B cell (primary cell): Measurements from ENCODE around the gene SOX6. TPM values are rescaled to one million over a fixed set of nuclear protein-coding genes. Genes with fewer than 3 reads are reported as not detected.

Experiments used
- ATAC-seq: fragments of 200-7000 bp; cut with Tn5 transposase; one replicate; pipeline ENCODE4 v1.10.0; 2021; ENCODE audit warnings: low read depth, mild to moderate bottlenecking, moderate number of reproducible peaks, moderate library complexity
- CTCF ChIA-PET: fragments of 350-600 bp; sonication (Branson Sonifier 250); formaldehyde crosslinking; loops from one replicate; lab custom pipeline; 2021; ENCODE audit warnings: antibody characterized with exemption, inconsistent platforms; lab: Charles Lee
- POLR2A ChIA-PET: fragments of 350-600 bp; sonication (Branson Sonifier 250); formaldehyde crosslinking; loops from one replicate; lab custom pipeline; 2021; ENCODE audit warnings: antibody characterized with exemption; lab: Charles Lee
- DNase-seq: peaks from one replicate; pipeline ENCODE4 v3.0.0; 2013
- H2AFZ ChIP-seq: 2 replicates; pipeline ENCODE4 v1.6.1; 2012; ENCODE audit warnings: mild to moderate bottlenecking, low read depth, low read length; ENCODE audit not compliant: insufficient read depth, poor library complexity, severe bottlenecking
- H3K27ac ChIP-seq, 2 donors: 1 replicate in 1 of 2; 2 replicates in 1 of 2; pipeline ENCODE4 v1.5.1; 2012 to 2013; ENCODE audit warnings: low read length in 2 of 2, mild to moderate bottlenecking in 2 of 2, moderate library complexity in 1 of 2
- H3K27me3 ChIP-seq, 4 experiments: fragments of 200-600 bp in 1 of 4; sonication (generic) in 1 of 4; replicated peaks in 1 of 4; 1 replicate in 2 of 4; 2 replicates in 2 of 4; pipeline versions ENCODE4 v1.6.1 to v1.7.0; 2013 to 2016; ENCODE audit warnings: low read length in 3 of 4, mild to moderate bottlenecking in 2 of 4, mixed read lengths in 1 of 4, moderate library complexity in 1 of 4; ENCODE audit not compliant: insufficient read depth in 4 of 4, control insufficient read depth in 3 of 4; ENCODE audit errors: control extremely low read depth in 1 of 4
- H3K36me3 ChIP-seq, 2 experiments: replicated peaks in 1 of 2; 1 replicate in 1 of 2; 2 replicates in 1 of 2; pipeline versions ENCODE4 v1.6.1 to v1.7.1; 2013; ENCODE audit warnings: low read length in 1 of 2; ENCODE audit not compliant: insufficient read depth in 2 of 2, control insufficient read depth in 1 of 2; ENCODE audit errors: control extremely low read depth in 1 of 2, extremely low read depth in 1 of 2
- H3K4me1 ChIP-seq, 2 donors: fragments of 200-600 bp in 1 of 2; sonication (generic) in 1 of 2; 1 replicate in 1 of 2; 2 replicates in 1 of 2; pipeline versions ENCODE4 v1.5.1 to v1.6.1; 2013 to 2017; ENCODE audit warnings: low read length in 2 of 2; ENCODE audit not compliant: control insufficient read depth in 2 of 2, insufficient read depth in 2 of 2
- H3K4me2 ChIP-seq: replicated peaks from 2 replicates; pipeline ENCODE3; 2012; ENCODE audit warnings: mild to moderate bottlenecking, low read depth, low read length; ENCODE audit not compliant: poor library complexity, severe bottlenecking
- H3K4me3 ChIP-seq, 5 experiments: fragments of 200-600 bp in 1 of 5; sonication (generic) in 1 of 5; 1 replicate in 3 of 5; 2 replicates in 2 of 5; pipeline versions ENCODE4 v1.5.1 to v1.7.0; 2011 to 2016; ENCODE audit warnings: low read length in 4 of 5, mild to moderate bottlenecking in 4 of 5, low read depth in 2 of 5, control low read depth in 1 of 5, moderate library complexity in 1 of 5; ENCODE audit not compliant: insufficient read depth in 1 of 5; ENCODE audit errors: control extremely low read depth in 1 of 5, extremely low read depth in 1 of 5
- H3K79me2 ChIP-seq: fragments of 200-600 bp; sonication (generic); one replicate; pipeline ENCODE4 v1.6.0; 2016; ENCODE audit warnings: low read length; ENCODE audit not compliant: control insufficient read depth, insufficient read depth
- H3K9ac ChIP-seq: fragments of 200-600 bp; sonication (generic); 2 replicates; pipeline ENCODE4 v1.6.1; 2017; ENCODE audit warnings: mild to moderate bottlenecking, low read length, moderate library complexity
- H3K9me3 ChIP-seq, 3 donors: one replicate each; pipeline versions ENCODE4 v1.6.1 to v1.7.1; 2013; ENCODE audit warnings: low read length in 2 of 3; ENCODE audit not compliant: control insufficient read depth in 2 of 3, insufficient read depth in 1 of 3; ENCODE audit errors: control extremely low read depth in 1 of 3
- H4K20me1 ChIP-seq: 2 replicates; pipeline ENCODE4 v1.6.0; 2012; ENCODE audit warnings: mild to moderate bottlenecking, low read length; ENCODE audit not compliant: insufficient read depth, control insufficient read depth, poor library complexity, severe bottlenecking
- H3K27ac Mint-ChIP-seq: one replicate; pipeline ENCODE4 v1.8.0; 2021; ENCODE audit warnings: mixed read lengths
- H3K27me3 Mint-ChIP-seq: one replicate; pipeline ENCODE4 v1.8.0; 2021; ENCODE audit warnings: mixed read lengths
- H3K4me1 Mint-ChIP-seq: one replicate; pipeline ENCODE4 v1.8.0; 2021; ENCODE audit warnings: mixed read lengths
- H3K4me3 Mint-ChIP-seq: one replicate; pipeline ENCODE4 v1.8.0; 2021; ENCODE audit warnings: mixed read lengths
- H3K9me3 Mint-ChIP-seq: one replicate; pipeline ENCODE4 v1.8.0; 2022; ENCODE audit warnings: mixed read lengths; ENCODE audit not compliant: insufficient read depth
- CTCF ChIP-seq: fragments of 200-600 bp; IDR thresholded peaks from one replicate; pipeline ENCODE4 v1.8.0; 2022; ENCODE audit warnings: antibody characterized with exemption, mild to moderate bottlenecking
- EZH2 ChIP-seq: IDR thresholded peaks from 2 replicates; pipeline ENCODE4 v1.6.1; 2012; ENCODE audit warnings: borderline replicate concordance, low read depth, mild to moderate bottlenecking, moderate library complexity, low read length; ENCODE audit not compliant: insufficient read depth, poor library complexity, severe bottlenecking
- WGBS: methylation state at CpG from one replicate; pipeline ENCODE4 v1.1.5; 2013; ENCODE audit warnings: missing lambda C conversion rate; ENCODE audit not compliant: insufficient coverage; 5-methylcytosine and 5-hydroxymethylcytosine counted together
- intact Hi-C: fragments of 100-400 bp; cut with micrococcal nuclease; formaldehyde crosslinking; loops from one replicate; pipeline ENCODE4 v1.10.0; 2022
- polyA plus RNA-seq: library from polyadenylated mRNA; depleted of rRNA; stranded (reverse); fragments of >200 nt; gene quantifications from 2 replicates; pipeline ENCODE4 v1.2.3, GENCODE V29; 2012
- total RNA-seq, 2 donors: library from RNA; stranded (reverse); fragments of 120-200 nt in 1 of 2; gene quantifications; 1 replicate in 1 of 2; 2 replicates in 1 of 2; pipeline versions ENCODE4 v1.2.3 to v1.2.4, GENCODE V29; 2013 to 2022

Gene SOX6
- total and polyA plus RNA-seq, 2 donors (not counting 1 experiment from before 2014, with no cell fraction given): not detected

- H3K4me1 Mint-ChIP-seq: no peaks in the 10 kb centered on the region
- Histone ChIP-seq H3K27ac (no peak overlapping the region), H4K20me1 (no peaks in the 10 kb centered on the region), H3K27me3 (no peaks in the 10 kb centered on the region), H2AFZ (no peak overlapping the region), H3K9me3 (no peaks in the 10 kb centered on the region), H3K9ac (no peak overlapping the region), H3K4me3 (no peak overlapping the region), H3K79me2 (no peaks in the 10 kb centered on the region), H3K36me3 (no peaks in the 10 kb centered on the region), H3K4me1 (no peaks in the 10 kb centered on the region), H3K4me2 (no peak overlapping the region)
- TF ChIP-seq EZH2 (no peak), CTCF (no peak)
- DNase-seq (no peak), ATAC-seq (no peak)
- H3K4me3 Mint-ChIP-seq: no peak overlapping the region
- WGBS: 100% methylated on average over 2 of the region's 3 CpGs
- H3K27ac Mint-ChIP-seq: no peak overlapping the region
- H3K27me3 Mint-ChIP-seq: no peaks in the 10 kb centered on the region
- no peaks in the 10 kb centered on the region for H3K9me3 Mint-ChIP-seq
- intact Hi-C loops: no loop called here
- ChIA-PET CTCF (no interaction called here), POLR2A (no interaction called here)
Observed at GRCh38 chr11:16265022-16265421, 91.3 kb downstream of the SOX6 start.

- H3K36me3 ChIP-seq: no peaks in the 10 kb centered on the region
- H3K4me1 Mint-ChIP-seq: no peaks in the 10 kb centered on the region
- no peak overlapping the region for H3K4me2 ChIP-seq
- intact Hi-C loops: no loop called here
- CTCF ChIA-PET: no interaction called here
- H3K27ac Mint-ChIP-seq: no peak overlapping the region
- ATAC-seq (no peak), DNase-seq (no peak)
- H3K9ac ChIP-seq: no peak overlapping the region
- no peaks in the 10 kb centered on the region for H3K79me2 ChIP-seq
- H3K27ac ChIP-seq: no peak overlapping the region
- no peak overlapping the region for H3K4me3 Mint-ChIP-seq
- no peaks in the 10 kb centered on the region for H4K20me1 ChIP-seq
- no peak overlapping the region for H2AFZ ChIP-seq
- no peak overlapping the region for H3K4me3 ChIP-seq
- no peak for TF ChIP-seq CTCF
- no peak for TF ChIP-seq EZH2
- no peaks in the 10 kb centered on the region for H3K27me3 ChIP-seq
- H3K27me3 Mint-ChIP-seq: no peaks in the 10 kb centered on the region
- no peaks in the 10 kb centered on the region for H3K9me3 Mint-ChIP-seq
- no peaks in the 10 kb centered on the region for H3K4me1 ChIP-seq
- no peaks in the 10 kb centered on the region for H3K9me3 ChIP-seq
- POLR2A ChIA-PET: no interaction called here
Observed at GRCh38 chr11:16262645-16262955, 93.7 kb downstream of the SOX6 start.
